T-cell (primary cell): ENCODE results near the gene SH3BP4. TPM values are rescaled to one million over a fixed set of nuclear protein-coding genes. Genes with fewer than 3 reads are reported as not detected.

Experiments
- ATAC-seq, 4 experiments: fragments of 200-7000 bp in 3 of 4; fragments of 150-1000 bp in 1 of 4; cut with Tn5 transposase; replicated peaks in 1 of 4; 1 replicate in 3 of 4; 2 replicates in 1 of 4; pipeline ENCODE4 v1.10.0; 2021; ENCODE audit warnings: moderate library complexity in 3 of 4, mild to moderate bottlenecking in 2 of 4, moderate number of reproducible peaks in 1 of 4
- CTCF ChIA-PET, 2 donors: fragments of 300-600 bp; sonication (Branson Sonifier 250); formaldehyde crosslinking; loops; one replicate each; lab custom pipeline; 2022; ENCODE audit warnings: antibody characterized with exemption in 2 of 2; lab: Charles Lee
- POLR2A ChIA-PET, 2 donors: fragments of 300-600 bp; sonication (Branson Sonifier 250); formaldehyde crosslinking; loops; one replicate each; lab custom pipeline; 2022; ENCODE audit warnings: antibody characterized with exemption in 2 of 2; lab: Charles Lee
- DNase-seq, 35 experiments: peaks; one replicate each; pipeline versions ENCODE4 v3.0.0 to v3.0.0-alpha.2; 2013 to 2023
- H3K27ac ChIP-seq: one replicate; pipeline ENCODE4 v1.5.1; 2013; ENCODE audit warnings: low read length
- H3K27me3 ChIP-seq, 2 experiments: replicated peaks in 1 of 2; 1 replicate in 1 of 2; 2 replicates in 1 of 2; pipeline versions ENCODE4 v1.6.1 to v1.7.0; 2013; ENCODE audit warnings: low read length in 1 of 2, mixed read lengths in 1 of 2; ENCODE audit not compliant: control insufficient read depth in 2 of 2, insufficient read depth in 2 of 2; ENCODE audit errors: extremely low read depth in 1 of 2
- H3K36me3 ChIP-seq, 2 donors: 1 replicate in 1 of 2; 2 replicates in 1 of 2; pipeline versions ENCODE4 v1.6.1 to v1.7.0; 2013; ENCODE audit warnings: low read length in 1 of 2; ENCODE audit not compliant: control insufficient read depth in 2 of 2, insufficient read depth in 1 of 2; ENCODE audit errors: extremely low read depth in 1 of 2
- H3K4me1 ChIP-seq, 2 experiments: 1 replicate in 1 of 2; 2 replicates in 1 of 2; pipeline versions ENCODE4 v1.6.1 to v1.7.0; 2013; ENCODE audit warnings: low read length in 2 of 2, mixed read lengths in 1 of 2; ENCODE audit not compliant: insufficient read depth in 2 of 2, control insufficient read depth in 1 of 2; ENCODE audit errors: extremely low read depth in 1 of 2
- H3K4me3 ChIP-seq, 2 donors: 1 replicate in 1 of 2; 2 replicates in 1 of 2; pipeline versions ENCODE4 v1.5.1 to v1.7.0; 2013; ENCODE audit warnings: mild to moderate bottlenecking in 2 of 2, low read length in 1 of 2, moderate library complexity in 1 of 2; ENCODE audit not compliant: control insufficient read depth in 1 of 2; ENCODE audit errors: extremely low read depth in 1 of 2
- H3K9me3 ChIP-seq: 2 replicates; pipeline ENCODE4 v1.7.0; 2013
- H3K27ac Mint-ChIP-seq, 2 donors: one replicate each; pipeline ENCODE4 v1.8.0; 2020 to 2021; ENCODE audit warnings: mild to moderate bottlenecking in 2 of 2, mixed read lengths in 2 of 2
- H3K27me3 Mint-ChIP-seq, 2 donors: one replicate each; pipeline ENCODE4 v1.8.0; 2021 to 2022; ENCODE audit warnings: mixed read lengths in 2 of 2
- H3K36me3 Mint-ChIP-seq: one replicate; pipeline ENCODE4 v1.8.0; 2021; ENCODE audit warnings: mixed read lengths
- H3K4me1 Mint-ChIP-seq, 3 donors: one replicate each; pipeline ENCODE4 v1.8.0; 2020 to 2022; ENCODE audit warnings: mixed read lengths in 3 of 3, mild to moderate bottlenecking in 1 of 3
- H3K4me3 Mint-ChIP-seq, 3 donors: one replicate each; pipeline ENCODE4 v1.8.0; 2020 to 2022; ENCODE audit warnings: mild to moderate bottlenecking in 3 of 3, mixed read lengths in 3 of 3, moderate library complexity in 3 of 3
- H3K9me3 Mint-ChIP-seq, 3 donors: one replicate each; pipeline ENCODE4 v1.8.0; 2020 to 2022; ENCODE audit warnings: mixed read lengths in 3 of 3
- WGBS: methylation state at CpG from one replicate; pipeline ENCODE4 v1.1.5; 2013; ENCODE audit warnings: missing lambda C conversion rate; ENCODE audit not compliant: insufficient coverage; 5-methylcytosine and 5-hydroxymethylcytosine counted together
- total RNA-seq, 35 experiments: library from RNA in 6 of 35; stranded (reverse) in 6 of 35; fragments of 120-200 nt in 1 of 35; gene quantifications; one replicate each; pipeline versions ENCODE4 v1.2.1 to v1.2.4 and lab custom pipeline; 2013 to 2026

The SH3BP4 gene
- total RNA-seq, 5 donors from 2014 or later (not counting 1 experiment from before 2014, with no cell fraction given) = 0.14 to 1.3 (median 0.50) TPM

- no peaks in the 10 kb centered on the region for H3K4me1 ChIP-seq
- H3K9me3 ChIP-seq = no peaks in the 10 kb centered on the region
- no peak overlapping the region for H3K4me3 Mint-ChIP-seq
- no peak overlapping the region for H3K27ac ChIP-seq
- DNase-seq (no peak), ATAC-seq (no peak)
- H3K27ac Mint-ChIP-seq = no peak overlapping the region
- no peaks in the 10 kb centered on the region for H3K36me3 Mint-ChIP-seq
- no peaks in the 10 kb centered on the region for H3K36me3 ChIP-seq
- H3K27me3 Mint-ChIP-seq = peaks cover 4 to 12% of the 10 kb centered on the region in 2 donors
- H3K4me3 ChIP-seq = no peak overlapping the region
- H3K9me3 Mint-ChIP-seq = no peaks in the 10 kb centered on the region
- WGBS = 88% methylated on average over 16 of the region's 17 CpGs
- peaks cover 0 to 24% of the 10 kb centered on the region in 2 experiments for H3K27me3 ChIP-seq
- POLR2A ChIA-PET = no interaction called here
- CTCF ChIA-PET = no interaction called here
- H3K4me1 Mint-ChIP-seq = no peaks in the 10 kb centered on the region
Observed at GRCh38 chr2:234985608-234986245, 33.9 kb downstream of the SH3BP4 start.

DNA sequence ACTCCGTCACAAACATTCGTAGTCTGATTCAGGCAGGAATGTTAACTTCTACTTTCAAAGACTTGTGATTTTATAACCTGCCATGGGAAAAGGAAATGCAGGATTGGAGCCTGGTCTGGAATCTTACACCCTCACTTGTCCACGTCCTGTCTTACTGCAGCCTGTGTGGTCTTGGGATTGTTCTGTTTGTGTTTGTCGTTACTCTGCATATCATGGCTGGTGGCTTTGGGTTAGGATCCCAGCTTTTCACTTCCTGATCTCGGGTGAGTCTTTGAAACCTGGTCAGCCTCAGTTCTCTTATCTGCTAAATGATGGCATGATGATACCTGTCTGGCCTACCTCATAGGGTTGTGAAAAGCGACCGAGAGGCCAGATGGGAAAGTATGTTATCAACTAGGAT is 34.6 kb downstream of the SH3BP4 start:
- H3K27ac ChIP-seq = no peak overlapping the region
- 80% methylated on average over 1 of the region's 7 CpGs for WGBS
- ChIA-PET CTCF (no interaction called here), POLR2A (no interaction called here)
- H3K27me3 ChIP-seq = peaks cover 0 to 24% of the 10 kb centered on the region in 2 experiments
- ATAC-seq (no peak), DNase-seq (no peak)
- no peak overlapping the region for H3K4me3 Mint-ChIP-seq
- H3K36me3 ChIP-seq = no peaks in the 10 kb centered on the region
- no peaks in the 10 kb centered on the region for H3K9me3 ChIP-seq
- H3K4me1 ChIP-seq = no peaks in the 10 kb centered on the region
- H3K4me3 ChIP-seq = no peak overlapping the region
- no peaks in the 10 kb centered on the region for H3K9me3 Mint-ChIP-seq
- no peaks in the 10 kb centered on the region for H3K36me3 Mint-ChIP-seq
- H3K27ac Mint-ChIP-seq = no peak overlapping the region
- H3K4me1 Mint-ChIP-seq = no peaks in the 10 kb centered on the region
- H3K27me3 Mint-ChIP-seq = peaks cover 9 to 12% of the 10 kb centered on the region in 2 donors

GRCh38 chr2:234986876-234987720 is 35.3 kb downstream of the SH3BP4 start:
- WGBS = 79% methylated on average over 8 of the region's 17 CpGs

DNA sequence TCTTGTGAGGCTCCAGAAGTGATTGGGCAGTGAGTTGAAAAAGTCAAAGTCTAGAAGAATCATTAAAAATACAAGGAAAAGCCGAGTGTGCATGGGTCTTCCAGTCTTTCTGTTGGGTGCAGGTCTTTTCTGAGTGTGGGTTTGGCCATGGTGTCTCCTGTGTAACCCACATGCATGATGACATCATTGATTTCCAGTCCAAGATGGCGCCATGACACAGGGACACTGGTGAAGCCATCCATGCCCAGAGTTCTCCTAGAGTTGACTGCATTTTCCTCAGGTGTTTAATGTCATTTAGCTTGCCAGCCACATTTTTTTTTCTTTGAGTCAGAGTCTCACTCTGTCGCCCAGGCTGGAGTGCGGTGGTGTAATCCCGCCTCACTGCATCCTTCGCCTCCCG is 35.9 kb downstream of the SH3BP4 start:
- Mint-ChIP-seq H3K36me3 (no peaks in the 10 kb centered on the region), H3K4me3 (no peak overlapping the region)
- ATAC-seq = no peak

More at GRCh38 chr2:234986876-234987720, 35.3 kb downstream of the SH3BP4 start:
- peaks cover 0 to 23% of the 10 kb centered on the region in 2 experiments for H3K27me3 ChIP-seq
- ChIA-PET POLR2A (no interaction called here), CTCF (interaction anchor here in 1 of 2 donors (0.6 kb wide), 1 partner anchor 659 kb away, joined by 4 read pairs; no protein-coding TSS in a partner anchor)
- DNase-seq (no peak), ATAC-seq (no peak)
- no peaks in the 10 kb centered on the region for H3K36me3 ChIP-seq
- H3K36me3 Mint-ChIP-seq = no peaks in the 10 kb centered on the region
- no peaks in the 10 kb centered on the region for H3K4me1 Mint-ChIP-seq
- H3K27me3 Mint-ChIP-seq = peaks cover 9 to 11% of the 10 kb centered on the region in 2 donors
- no peak overlapping the region for H3K27ac Mint-ChIP-seq
- no peaks in the 10 kb centered on the region for H3K4me1 ChIP-seq
- H3K9me3 Mint-ChIP-seq = no peaks in the 10 kb centered on the region
- H3K9me3 ChIP-seq = no peaks in the 10 kb centered on the region
- H3K4me3 Mint-ChIP-seq = no peak overlapping the region
- H3K27ac ChIP-seq = no peak overlapping the region
- no peak overlapping the region for H3K4me3 ChIP-seq

DNA sequence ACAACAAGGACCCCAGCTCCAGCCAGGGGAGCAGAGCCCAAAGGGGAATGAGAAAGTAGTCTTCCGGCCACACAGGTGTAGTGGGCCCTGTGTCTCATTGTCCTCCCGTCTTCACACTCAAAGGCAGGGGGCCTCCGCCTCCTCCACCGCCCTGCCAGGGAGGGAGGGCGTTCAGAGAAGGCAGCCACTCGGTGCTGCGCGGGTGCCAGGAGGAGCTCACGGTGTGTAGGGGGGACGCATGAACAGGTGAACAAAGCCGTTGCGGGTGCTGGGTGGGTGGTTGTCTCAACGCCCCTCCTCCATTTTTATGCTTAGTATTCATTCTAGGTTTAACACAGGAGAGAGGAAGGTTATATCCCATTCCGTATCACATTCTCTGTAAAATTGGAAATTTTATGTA is 36.7 kb downstream of the SH3BP4 start:
- ATAC-seq = no peak
- Histone ChIP-seq H3K9me3 (no peaks in the 10 kb centered on the region), H3K36me3 (no peaks in the 10 kb centered on the region), H3K4me1 (no peaks in the 10 kb centered on the region), H3K27ac (no peak overlapping the region), H3K4me3 (no peak overlapping the region), H3K27me3 (peaks cover 0 to 21% of the 10 kb centered on the region in 2 experiments)
- Mint-ChIP-seq H3K27me3 (peaks cover 7 to 9% of the 10 kb centered on the region in 2 donors), H3K27ac (no peak overlapping the region), H3K4me3 (no peak overlapping the region), H3K9me3 (no peaks in the 10 kb centered on the region), H3K36me3 (no peaks in the 10 kb centered on the region), H3K4me1 (peaks cover 0 to 3% (median 3%) of the 10 kb centered on the region in 3 donors)
- 98% methylated on average over 5 of the region's 14 CpGs for WGBS
- ChIA-PET POLR2A (no interaction called here), CTCF (no interaction called here)
- DNase-seq = no peak

More for the DNA sequence above, 35.9 kb downstream of the SH3BP4 start:
- DNase-seq = no peak
- Histone ChIP-seq H3K4me3 (no peak overlapping the region), H3K9me3 (no peaks in the 10 kb centered on the region), H3K27ac (no peak overlapping the region), H3K36me3 (no peaks in the 10 kb centered on the region), H3K4me1 (no peaks in the 10 kb centered on the region), H3K27me3 (peaks cover 0 to 22% of the 10 kb centered on the region in 2 experiments)
- H3K9me3 Mint-ChIP-seq = no peaks in the 10 kb centered on the region
- peaks cover 4 to 9% of the 10 kb centered on the region in 2 donors for H3K27me3 Mint-ChIP-seq
- 82% methylated on average over 5 of the region's 7 CpGs for WGBS
- H3K4me1 Mint-ChIP-seq = no peaks in the 10 kb centered on the region
- ChIA-PET POLR2A (no interaction called here), CTCF (interaction anchor here in 1 of 2 donors (0.6 kb wide), 1 partner anchor 658 kb away, joined by 4 read pairs; no protein-coding TSS in a partner anchor)
- H3K27ac Mint-ChIP-seq = no peak overlapping the region

DNA sequence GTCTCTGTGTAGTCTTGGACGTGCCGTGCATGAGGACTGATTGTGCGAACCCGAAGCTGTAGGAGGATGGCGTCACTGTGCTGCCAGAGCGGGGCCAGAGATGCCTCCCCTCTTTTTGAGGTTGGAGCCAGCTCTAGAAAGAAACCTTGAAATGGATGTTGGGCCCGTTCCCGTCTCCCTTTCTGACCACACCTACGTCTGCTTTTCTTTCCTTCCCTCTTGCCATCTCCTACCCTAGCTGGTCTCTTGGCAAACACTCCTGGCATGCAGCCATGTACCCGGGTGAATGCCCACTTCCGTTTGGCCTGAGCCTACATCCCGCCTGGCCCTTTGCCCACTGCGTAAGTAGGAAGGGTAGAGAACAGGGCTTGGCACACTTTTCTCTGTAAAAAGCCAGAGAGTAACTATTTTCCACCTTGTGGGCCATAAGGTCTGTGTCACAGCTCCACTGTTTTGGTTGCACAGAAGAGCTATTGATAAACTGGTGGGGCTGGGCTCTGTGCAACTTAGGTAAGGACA is 37.4 kb downstream of the SH3BP4 start:
- no peaks in the 10 kb centered on the region for H3K4me1 ChIP-seq
- H3K9me3 ChIP-seq = no peaks in the 10 kb centered on the region
- H3K27ac Mint-ChIP-seq = no peak overlapping the region
- DNase-seq (no peak), ATAC-seq (no peak)
- POLR2A ChIA-PET = no interaction called here
- H3K36me3 ChIP-seq = no peaks in the 10 kb centered on the region
- H3K4me3 ChIP-seq = no peak overlapping the region
- no peaks in the 10 kb centered on the region for H3K9me3 Mint-ChIP-seq
- H3K27ac ChIP-seq = no peak overlapping the region
- 44% methylated on average over 8 of the region's 13 CpGs for WGBS
- no peaks in the 10 kb centered on the region for H3K36me3 Mint-ChIP-seq
- CTCF ChIA-PET = no interaction called here
- H3K27me3 ChIP-seq = peaks cover 0 to 22% of the 10 kb centered on the region in 2 experiments
- H3K4me3 Mint-ChIP-seq = no peak overlapping the region
- peaks cover 7 to 9% of the 10 kb centered on the region in 2 donors for H3K27me3 Mint-ChIP-seq
- peaks cover 0 to 9% (median 7%) of the 10 kb centered on the region in 3 donors for H3K4me1 Mint-ChIP-seq
